GM21825 (cell line): Measurements from ENCODE around the gene CTBP1.

ENCODE experiments used
- ATAC-seq: cut with Tn5 transposase; IDR thresholded peaks from one replicate; pipeline ENCODE4 v1.9.1; 2021; ENCODE audit warnings: mild to moderate bottlenecking, moderate library complexity; ENCODE audit not compliant: unreplicated experiment

Gene CTBP1

GRCh38 chr4:1211891-1212545 is 36.9 kb downstream of the CTBP1 start:
- ATAC-seq, result no peak

- no peak for ATAC-seq
Measured at GRCh38 chr4:1211371-1211770, 37.6 kb downstream of the CTBP1 start.

- no peak for ATAC-seq
Measured at GRCh38 chr4:1210971-1211370, 38.0 kb downstream of the CTBP1 start.

- no peak for ATAC-seq
Measured at GRCh38 chr4:1210241-1210841, 38.6 kb downstream of the CTBP1 start.

DNA sequence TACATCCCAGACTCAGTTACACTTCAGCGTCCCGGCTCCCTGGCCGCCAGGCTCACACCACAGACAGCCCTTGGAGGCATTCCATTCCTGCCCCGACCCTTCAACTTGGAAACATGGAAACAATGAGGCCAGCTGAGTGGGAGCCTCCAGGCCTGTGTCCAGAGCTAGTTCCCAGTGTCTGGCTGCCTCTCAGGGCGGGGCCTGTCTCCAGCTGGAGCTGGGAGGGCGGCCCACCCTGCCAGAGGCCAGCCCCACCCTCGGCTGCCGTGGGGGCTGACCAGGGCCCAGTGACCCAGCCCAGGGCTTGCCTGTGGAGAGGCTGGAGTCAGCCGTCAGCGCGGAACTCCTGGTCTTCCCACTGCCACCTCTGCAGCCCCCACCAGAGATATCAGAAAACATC is 39.1 kb downstream of the CTBP1 start:
- ATAC-seq, result no peak

- no peak for ATAC-seq
Measured at GRCh38 chr4:1208970-1209704, 39.8 kb downstream of the CTBP1 start.

DNA sequence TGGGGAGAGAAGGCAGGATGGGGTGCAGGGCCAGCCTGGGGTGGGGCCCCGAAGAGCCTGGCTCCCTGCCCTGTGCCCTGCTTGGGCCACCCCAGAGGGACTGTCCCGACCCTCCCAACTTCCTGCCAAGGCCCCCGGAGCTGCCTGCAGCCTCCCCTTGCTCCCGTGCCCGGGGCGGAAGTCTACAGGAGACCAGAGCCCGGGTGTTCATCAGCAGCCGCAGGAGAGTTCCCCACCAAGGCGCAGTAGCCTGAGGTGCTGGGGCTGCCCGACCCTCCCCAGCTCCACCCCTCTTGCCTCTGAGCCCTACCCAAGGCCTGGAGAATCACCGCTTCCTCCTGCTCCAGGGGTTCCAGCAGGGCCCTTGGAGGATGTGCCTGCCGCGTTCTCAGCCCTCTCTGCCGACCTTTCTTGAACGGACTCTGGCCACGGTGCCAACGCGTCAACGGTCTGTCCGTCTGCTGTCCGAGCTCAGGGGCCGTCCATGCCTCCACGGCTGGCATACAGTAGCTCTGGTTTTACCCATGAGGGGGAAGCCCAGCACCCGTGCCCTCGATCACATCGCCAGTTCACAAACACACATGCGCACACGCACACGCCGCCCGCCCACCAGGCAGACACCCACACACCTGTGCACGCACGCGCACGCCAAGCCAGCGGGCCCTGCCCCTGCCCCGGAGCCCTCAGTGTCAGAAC is 40.5 kb downstream of the CTBP1 start:
- ATAC-seq, result no peak

- ATAC-seq, result no peak
Measured at GRCh38 chr4:1207603-1208265, 41.2 kb downstream of the CTBP1 start.

GRCh38 chr4:1207157-1207470 is 41.8 kb downstream of the CTBP1 start:
- ATAC-seq, result no peak

GRCh38 chr4:1206299-1207156 is 42.4 kb downstream of the CTBP1 start:
- ATAC-seq, result no peak

DNA sequence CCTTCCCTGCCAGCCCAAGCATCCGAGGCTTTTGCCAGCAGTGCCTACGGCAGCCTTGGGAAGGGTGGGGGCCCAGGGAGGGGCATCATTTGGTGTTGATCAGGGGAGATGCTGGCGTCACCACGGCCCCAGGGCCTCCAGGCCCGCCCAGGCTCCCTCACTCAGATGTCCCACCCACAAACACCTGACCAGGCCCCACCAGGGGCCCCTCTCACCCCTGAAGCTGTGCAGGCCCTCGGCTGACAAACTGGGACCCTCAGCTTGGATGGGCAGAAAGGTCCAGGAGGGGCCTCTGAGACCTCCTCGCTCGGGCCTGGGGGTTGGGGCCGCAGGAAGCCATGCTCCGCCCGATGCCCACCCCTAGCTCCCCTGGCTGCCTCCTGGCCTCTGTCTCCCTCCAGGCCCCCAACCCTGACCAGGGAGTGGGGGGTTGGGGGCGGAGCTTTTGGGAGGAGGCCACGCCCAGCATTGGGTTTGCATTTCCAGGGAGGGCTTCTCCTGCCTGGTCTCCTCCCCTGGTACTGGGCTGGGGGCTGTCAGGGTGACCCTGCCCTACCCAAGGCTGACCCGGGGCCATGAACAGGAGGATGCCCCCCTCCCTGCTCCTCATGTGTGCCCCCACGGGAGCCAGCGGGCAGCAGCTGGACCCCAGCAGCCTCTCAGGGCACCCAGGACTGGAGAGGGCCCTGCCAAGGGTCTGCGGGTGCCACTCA is 43.2 kb downstream of the CTBP1 start:
- no peak for ATAC-seq

DNA sequence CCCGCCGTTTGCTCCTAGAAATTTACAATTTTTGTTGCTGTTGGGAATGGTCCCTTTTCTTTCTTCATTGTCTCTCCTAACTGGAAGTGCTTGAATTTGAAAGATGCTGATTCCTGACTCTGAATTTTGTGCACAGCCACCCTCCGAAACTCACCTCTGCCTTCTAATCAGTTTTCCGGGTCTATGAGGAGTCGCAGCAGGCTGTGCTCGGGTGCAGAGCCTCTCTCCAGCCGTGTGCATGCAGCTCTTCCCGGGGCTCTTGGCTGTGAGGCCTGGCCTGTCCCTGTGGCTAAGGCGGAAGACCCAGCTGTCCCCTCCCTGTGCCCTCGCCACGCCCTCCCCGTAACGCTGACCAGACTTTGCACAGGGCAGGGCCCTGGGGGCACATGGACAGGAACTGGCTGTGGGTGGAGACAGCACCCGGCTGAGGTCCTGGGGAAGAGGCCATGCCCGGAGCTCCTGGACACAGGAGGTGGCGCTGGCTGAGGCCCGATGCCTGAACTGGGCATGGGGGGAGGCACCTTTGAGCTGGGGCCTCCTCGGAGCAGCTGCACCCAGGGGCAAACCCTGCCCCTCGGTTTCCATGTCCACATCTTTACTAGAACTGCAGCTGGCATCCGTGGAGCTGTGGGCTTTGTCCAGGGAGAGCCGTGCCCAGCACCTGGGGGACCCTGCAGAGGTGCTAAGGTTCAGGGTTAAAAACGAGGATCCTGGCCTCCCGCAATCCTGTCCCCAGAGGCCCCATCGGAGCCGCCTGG is 43.9 kb downstream of the CTBP1 start:
- no peak for ATAC-seq

DNA sequence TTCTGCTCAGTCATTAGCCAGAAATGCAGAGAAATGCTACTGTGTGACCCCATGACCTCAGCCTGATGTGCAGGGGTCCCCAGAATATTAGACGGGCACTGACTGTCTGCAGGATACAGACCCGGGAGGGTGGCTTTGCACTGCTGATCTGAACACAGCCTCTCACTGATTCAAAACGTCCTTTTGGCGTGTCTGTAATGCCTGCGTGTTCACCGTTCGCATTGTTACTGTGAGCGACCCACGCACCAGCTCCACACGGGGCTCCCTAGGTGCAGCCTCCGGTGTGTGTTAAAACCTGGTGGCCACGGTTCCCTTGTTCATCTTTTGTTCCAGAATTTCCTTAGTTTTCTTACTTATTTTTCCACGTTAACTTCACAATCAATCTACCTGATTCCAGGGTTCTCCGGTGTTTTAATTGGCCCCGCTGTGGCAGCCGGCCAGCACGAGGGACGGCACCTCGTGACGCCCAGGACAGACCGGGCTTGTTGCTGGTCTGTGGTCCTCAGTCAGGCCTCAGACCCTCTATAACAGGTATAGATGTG is 44.6 kb downstream of the CTBP1 start:
- ATAC-seq, result no peak

DNA sequence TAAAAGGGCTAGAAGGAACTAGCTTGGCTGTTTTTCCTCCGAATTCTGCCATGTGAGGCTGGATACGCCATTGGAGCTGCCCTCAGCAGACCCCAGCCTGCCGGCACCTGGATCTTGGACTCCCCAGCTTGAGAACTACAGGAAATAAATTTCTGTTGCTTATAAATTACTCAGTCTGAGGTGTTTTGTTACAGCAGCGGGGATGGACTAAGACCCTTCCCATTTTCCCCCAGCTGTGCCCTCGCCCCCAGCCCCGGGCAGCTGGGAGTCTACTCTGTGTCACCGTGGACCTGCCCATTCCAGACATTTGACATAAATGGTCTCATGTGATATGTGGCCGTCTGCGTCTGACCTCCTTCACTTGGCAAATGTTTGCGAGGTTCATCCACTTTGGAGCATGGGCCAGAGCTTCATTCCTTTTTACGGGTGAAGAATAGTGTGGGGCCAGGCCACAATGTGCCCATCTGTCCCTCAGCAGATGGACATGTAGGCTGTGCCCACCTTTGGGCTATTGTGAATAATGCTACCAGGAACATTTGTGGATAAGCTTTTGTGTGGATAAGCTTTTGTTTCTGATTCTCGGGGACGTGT is 45.8 kb downstream of the CTBP1 start:
- ATAC-seq, result no peak

DNA sequence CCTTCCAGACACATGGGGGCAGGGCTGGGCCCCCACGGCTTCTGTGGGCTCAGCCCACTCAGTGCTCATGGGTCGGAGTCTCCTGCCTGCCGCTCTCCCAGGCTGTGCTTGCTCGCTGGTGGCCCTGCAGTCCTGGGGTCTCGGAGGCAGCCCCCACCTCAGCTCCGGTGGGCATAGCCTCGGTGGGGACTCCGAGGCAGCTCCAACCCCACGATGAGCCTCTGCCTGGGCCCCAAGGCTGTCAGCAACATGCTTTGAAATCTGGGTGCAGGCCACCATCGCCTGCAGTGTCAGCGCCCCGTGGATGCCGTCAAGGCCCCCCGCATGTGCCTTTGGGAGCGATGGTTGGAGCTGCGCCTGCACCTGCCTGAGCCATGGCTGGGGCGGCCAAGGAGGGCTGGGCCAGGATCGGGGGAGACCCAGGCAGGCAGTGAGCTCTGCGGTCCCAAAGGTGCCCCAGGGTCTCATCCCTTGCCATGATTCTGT is 46.4 kb downstream of the CTBP1 start:
- no peak for ATAC-seq

GRCh38 chr4:1201851-1202525 is 46.9 kb downstream of the CTBP1 start:
- peak; percentile 30 for ATAC-seq

DNA sequence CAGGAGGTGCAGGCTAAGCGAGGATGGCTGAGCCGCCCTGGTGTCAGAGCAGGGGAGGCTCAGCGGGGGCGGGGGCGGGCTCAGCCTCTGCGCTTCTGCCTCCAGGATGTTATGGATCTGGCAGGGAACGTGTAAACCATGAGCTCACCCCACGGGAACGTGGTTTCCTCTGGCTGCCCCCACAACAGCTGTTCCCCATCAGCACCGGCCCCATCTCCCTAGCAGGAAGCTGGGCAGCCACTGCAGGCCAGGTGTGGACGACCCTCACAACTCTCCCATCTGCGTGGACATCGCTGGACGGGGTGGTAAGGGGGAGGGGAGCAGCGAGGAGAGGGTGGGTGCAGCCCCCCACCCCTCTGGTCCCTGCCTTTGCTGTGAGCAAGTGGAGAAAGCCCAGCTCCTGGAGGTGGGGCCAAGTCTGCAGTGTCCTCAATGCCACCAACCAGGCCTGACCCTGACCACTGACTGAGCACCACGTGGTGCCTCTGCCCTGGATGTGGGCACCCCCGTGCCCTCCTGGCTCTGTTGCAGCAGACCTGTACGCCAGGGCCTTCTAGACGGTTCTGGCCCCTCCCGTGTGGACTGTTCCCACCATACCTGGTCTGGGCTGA is 48.4 kb downstream of the CTBP1 start:
- peak; percentile 16 for ATAC-seq
